K562 (cell line): ENCODE measurements around the gene SND1. TPM values are rescaled to one million over a fixed set of nuclear protein-coding genes. Genes with fewer than 3 reads are reported as not detected.

Experiments used
- ATAC-seq: fragments of 200-7000 bp; cut with Tn5 transposase; 3 replicates; pipeline ENCODE4 v1.9.1; 2020; ENCODE audit warnings: moderate library complexity
- BruUV-seq: library from RNA; stranded (reverse); fragments of 400-500 nt; replicated peaks from 2 replicates; lab custom pipeline; 2021; lab: Mats Ljungman, UMichigan
- CTCF ChIA-PET: fragments of 300-600 bp; formaldehyde crosslinking; extraction: SDS; loops from one replicate; lab custom pipeline; 2021; ENCODE audit warnings: low intra/inter-chr PET ratio; lab: Yijun Ruan, JAX
- POLR2A ChIA-PET: fragments of 300-600, 350-650 bp; sonication (Branson Sonifier 250); formaldehyde crosslinking; extraction: SDS; loops from one replicate; lab custom pipeline; 2021; ENCODE audit warnings: antibody characterized with exemption, inconsistent platforms; lab: Yijun Ruan, JAX
- DNase-seq, 4 experiments: peaks; one replicate each; pipeline versions ENCODE4 v3.0.0 to v3.0.0-alpha.2; 2011 to 2018; ENCODE audit warnings: low spot score in 3 of 4, mixed read lengths in 3 of 4; ENCODE audit errors: extremely low read depth in 1 of 4
- FAIRE-seq: peaks from 2 replicates; lab custom pipeline; 2011; peaks lifted over from hg19 to GRCh38; lab: Jason Lieb, UNC
- H2AFZ ChIP-seq: 2 replicates; pipeline ENCODE4 v1.6.0; 2011; ENCODE audit warnings: low read depth, low read length, control low read depth, inconsistent platforms
- H3K27ac ChIP-seq: fragments of 200-600 bp; 3 replicates; pipeline ENCODE4 v1.8.0; 2011; ENCODE audit warnings: low read depth, mild to moderate bottlenecking, control low read depth, inconsistent platforms, low read length, moderate library complexity, mixed read lengths; ENCODE audit errors: extremely low read depth
- H3K27me3 ChIP-seq, 2 experiments: fragments of 300-600 bp in 1 of 2; 2 replicates in 1 of 2; 3 replicates in 1 of 2; pipeline versions ENCODE4 v1.6.0 to v1.8.0; 2011; ENCODE audit warnings: inconsistent platforms in 2 of 2, low read length in 2 of 2, mild to moderate bottlenecking in 1 of 2, mixed read lengths in 1 of 2, moderate library complexity in 1 of 2; ENCODE audit not compliant: control insufficient read depth in 2 of 2, insufficient read depth in 2 of 2
- H3K36me3 ChIP-seq: fragments of 300-600 bp; 3 replicates; pipeline ENCODE4 v1.8.0; 2011; ENCODE audit warnings: mild to moderate bottlenecking, low read length, inconsistent platforms; ENCODE audit not compliant: control insufficient read depth, insufficient read depth
- H3K4me1 ChIP-seq, 2 experiments: fragments of 200-600 bp in 1 of 2; replicated peaks in 1 of 2; 2 replicates in 1 of 2; 3 replicates in 1 of 2; pipeline versions ENCODE4 v1.5.1 to v1.8.0; 2011; ENCODE audit warnings: inconsistent platforms in 2 of 2, low read length in 2 of 2, mild to moderate bottlenecking in 1 of 2, mixed read lengths in 1 of 2, moderate library complexity in 1 of 2; ENCODE audit not compliant: control insufficient read depth in 2 of 2, insufficient read depth in 2 of 2
- H3K4me2 ChIP-seq: 2 replicates; pipeline ENCODE4 v1.6.1; 2011; ENCODE audit warnings: low read length, control low read depth, inconsistent platforms, mixed read lengths; ENCODE audit not compliant: insufficient read depth
- H3K4me3 ChIP-seq: fragments of 200-600 bp; sonication (generic), shearing (Covaris generic); 2 replicates; pipeline ENCODE4 v1.5.1; 2016; ENCODE audit warnings: control low read depth, inconsistent platforms
- H3K79me2 ChIP-seq: fragments of 200-600 bp; 3 replicates; pipeline ENCODE4 v1.8.0; 2011; ENCODE audit warnings: low read length, inconsistent platforms; ENCODE audit not compliant: control insufficient read depth, insufficient read depth
- H3K9ac ChIP-seq, 2 experiments: 2 replicates each; pipeline versions ENCODE4 v1.6.0 to v1.6.1; 2011; ENCODE audit warnings: low read depth in 2 of 2, low read length in 2 of 2, control low read depth in 1 of 2, inconsistent platforms in 1 of 2, mild to moderate bottlenecking in 1 of 2, mixed read lengths in 1 of 2; ENCODE audit not compliant: insufficient read depth in 1 of 2
- H3K9me1 ChIP-seq: one replicate; pipeline ENCODE4 v1.6.0; 2011; ENCODE audit warnings: inconsistent platforms, mild to moderate bottlenecking, low read length, moderate library complexity; ENCODE audit not compliant: control insufficient read depth, insufficient read depth
- H3K9me3 ChIP-seq: replicated peaks from 2 replicates; pipeline ENCODE4 v1.5.1; 2011; ENCODE audit warnings: low read depth, low read length, inconsistent platforms; ENCODE audit not compliant: control insufficient read depth, insufficient read depth
- H4K20me1 ChIP-seq: replicated peaks from 2 replicates; pipeline ENCODE4 v1.6.1; 2011; ENCODE audit warnings: low read length, inconsistent platforms, mixed read lengths; ENCODE audit not compliant: control insufficient read depth, insufficient read depth
- CEBPG ChIP-seq, 3 experiments: fragments of 200-800 bp in 1 of 3; sonication (Bioruptor generic) in 1 of 3; sonication (generic) in 1 of 3; formaldehyde crosslinking in 1 of 3; IDR thresholded peaks in 2 of 3; conservative IDR thresholded peaks in 1 of 3; 2 replicates each; pipeline versions ENCODE4 v1.6.1 to v1.8.0; 2016 to 2022; ENCODE audit warnings: missing compliant biosample characterization in 2 of 3, missing genetic modification characterization in 2 of 3, mild to moderate bottlenecking in 1 of 3, missing genetic modification reagents in 1 of 3
- CTBP1 ChIP-seq: fragments of 450-650 bp; IDR thresholded peaks from 2 replicates; pipeline ENCODE4 v1.6.1; 2016; ENCODE audit warnings: borderline replicate concordance
- CXXC5 ChIP-seq: fragments of 250-450 bp; sonication (Bioruptor Pico); IDR thresholded peaks from 2 replicates; pipeline ENCODE4 v1.8.0; 2022; ENCODE audit warnings: inconsistent platforms, mild to moderate bottlenecking, moderate library complexity
- HEY1 ChIP-seq: fragments of 250-450 bp; sonication (Bioruptor Pico); IDR thresholded peaks from 2 replicates; pipeline ENCODE4 v1.5.0; 2020; ENCODE audit warnings: mild to moderate bottlenecking, moderate library complexity, borderline replicate concordance
- KDM2B ChIP-seq: fragments of 250-450 bp; sonication (Bioruptor Pico); IDR thresholded peaks from 2 replicates; pipeline ENCODE4 v1.8.0; 2021; ENCODE audit warnings: mild to moderate bottlenecking, moderate library complexity
- NCOA2 ChIP-seq, 2 experiments: fragments of 450-650 bp; IDR thresholded peaks; 2 replicates each; pipeline ENCODE4 v1.6.1; 2018; ENCODE audit warnings: mild to moderate bottlenecking in 2 of 2, moderate library complexity in 1 of 2; ENCODE audit not compliant: partially characterized antibody in 2 of 2
- NFE2 ChIP-seq: IDR thresholded peaks from 2 replicates; pipeline ENCODE4 v1.6.1; 2014; ENCODE audit warnings: antibody characterized with exemption, low read depth
- NFIC ChIP-seq: fragments of 450-650 bp; IDR thresholded peaks from 2 replicates; pipeline ENCODE4 v1.6.1; 2017; ENCODE audit warnings: mild to moderate bottlenecking, inconsistent platforms
- NFIX ChIP-seq: fragments of 250-450 bp; sonication (Bioruptor Pico); IDR thresholded peaks from 2 replicates; pipeline ENCODE4 v1.4.0; 2020; ENCODE audit warnings: low read depth, mild to moderate bottlenecking, moderate library complexity
- NR2C2 ChIP-seq, 2 experiments: fragments of 200-800 bp in 1 of 2; sonication (Bioruptor generic) in 1 of 2; sonication (generic) in 1 of 2; formaldehyde crosslinking in 1 of 2; IDR thresholded peaks; 2 replicates each; pipeline versions ENCODE4 v1.6.1 to v1.8.0; 2016 to 2022; ENCODE audit warnings: mild to moderate bottlenecking in 1 of 2, missing compliant biosample characterization in 1 of 2, missing genetic modification characterization in 1 of 2, missing genetic modification reagents in 1 of 2
- PCBP2 ChIP-seq: fragments of 200-400 bp; formaldehyde crosslinking; IDR thresholded peaks from 2 replicates; pipeline ENCODE4 v1.6.1; 2018; ENCODE audit warnings: low read length, low read depth, mild to moderate bottlenecking, moderate library complexity; ENCODE audit not compliant: poor library complexity, severe bottlenecking
- RCOR1 ChIP-seq, 2 experiments: IDR thresholded peaks; 2 replicates each; pipeline ENCODE4 v1.6.1; 2012; ENCODE audit warnings: low read depth in 2 of 2, low read length in 2 of 2, borderline replicate concordance in 1 of 2, improper control_type of control experiment in 1 of 2
- SAFB2 ChIP-seq: fragments of 200-400 bp; formaldehyde crosslinking; IDR thresholded peaks from 2 replicates; pipeline ENCODE4 v1.6.1; 2018; ENCODE audit warnings: borderline replicate concordance, low read length, low read depth, moderate library complexity; ENCODE audit not compliant: severe bottlenecking
- SRSF9 ChIP-seq: fragments of 200-400 bp; formaldehyde crosslinking; IDR thresholded peaks from 2 replicates; pipeline ENCODE4 v1.6.1; 2017; ENCODE audit warnings: low read depth, low read length, borderline replicate concordance
- TARDBP ChIP-seq: fragments of 450-650 bp; IDR thresholded peaks from 2 replicates; pipeline ENCODE4 v1.6.1; 2016
- ZKSCAN8 ChIP-seq: fragments of 200-800 bp; sonication (Bioruptor generic); IDR thresholded peaks from 2 replicates; pipeline ENCODE4 v1.6.1; 2016; ENCODE audit warnings: missing genetic modification characterization, missing compliant biosample characterization
- ZNF395 ChIP-seq: fragments of 200-800 bp; sonication (Bioruptor generic); IDR thresholded peaks from 2 replicates; pipeline ENCODE4 v1.6.1; 2017; ENCODE audit warnings: missing genetic modification characterization, missing compliant biosample characterization
- ZNF436 ChIP-seq: fragments of 250-450, 450-650 bp; sonication (Bioruptor Pico); formaldehyde crosslinking; IDR thresholded peaks from 2 replicates; pipeline ENCODE4 v1.7.0; 2020; ENCODE audit warnings: mild to moderate bottlenecking
- ZNF644 ChIP-seq: fragments of 200-800 bp; sonication (Bioruptor generic); IDR thresholded peaks from 2 replicates; pipeline ENCODE4 v1.6.1; 2016; ENCODE audit warnings: low read depth, missing genetic modification characterization, missing compliant biosample characterization
- ZNF717 ChIP-seq: fragments of 250-450 bp; sonication (Bioruptor Pico); IDR thresholded peaks from 2 replicates; pipeline ENCODE4 v1.5.0; 2021
- WGBS: fragments of 100-300 bp; shearing (Covaris generic); methylation state at CpG from one replicate; pipeline ENCODE4 v1.1.6; 2016; ENCODE audit warnings: low coverage, mixed read lengths; ENCODE audit not compliant: insufficient coverage; ENCODE audit errors: missing lambda C conversion rate; 5-methylcytosine and 5-hydroxymethylcytosine counted together
- in situ Hi-C: fragments of 300-500 bp; cut with MboI; formaldehyde crosslinking; loops from 4 replicates; pipeline ENCODE4 v1.15.0; 2018; ENCODE audit warnings: inconsistent platforms, mixed read lengths
- intact Hi-C: fragments of 100-400 bp; cut with micrococcal nuclease; formaldehyde crosslinking; loops from 2 replicates; pipeline ENCODE4 v1.14.2; 2022
- polyA plus RNA-seq, 8 experiments: library from polyadenylated mRNA; depleted of rRNA in 4 of 8; stranded (reverse) in 5 of 8; unstranded in 3 of 8; fragments of >200 nt; fragmentation: Nextera tagmentation in 2 of 8; fragmentation: Illumina TruSeq in 1 of 8; extraction: Ambion mirVana in 2 of 8; extraction: Trizol in 1 of 8; gene quantifications; 2 replicates each; pipeline versions ENCODE4 v1.2.1 to v1.2.3, GENCODE V29; 2011 to 2014; ENCODE audit warnings: inconsistent platforms in 1 of 8, missing spikeins in 1 of 8
- total RNA-seq, 7 experiments: library from RNA; depleted of rRNA in 6 of 7; stranded (reverse); fragments of >200 nt in 6 of 7; fragmentation: Illumina TruSeq in 2 of 7; extraction: Trizol in 2 of 7; gene quantifications; 2 replicates each; pipeline versions ENCODE4 v1.2.1 to v1.2.3, GENCODE V29; 2011 to 2021; ENCODE audit warnings: low replicate concordance in 1 of 7
- TF ChIP-seq, protein P1 (sequence below): sonication (generic); formaldehyde crosslinking; IDR thresholded peaks from 2 replicates; pipeline ENCODE4 v1.8.1; 2022; ENCODE audit warnings: missing genetic modification reagents

Gene SND1
- total and polyA plus RNA-seq, 9 of the 15 experiments (the other 6 are each of a cell fraction or from before 2014, with no cell fraction given): 46.5 to 307 (median 191) TPM

DNA sequence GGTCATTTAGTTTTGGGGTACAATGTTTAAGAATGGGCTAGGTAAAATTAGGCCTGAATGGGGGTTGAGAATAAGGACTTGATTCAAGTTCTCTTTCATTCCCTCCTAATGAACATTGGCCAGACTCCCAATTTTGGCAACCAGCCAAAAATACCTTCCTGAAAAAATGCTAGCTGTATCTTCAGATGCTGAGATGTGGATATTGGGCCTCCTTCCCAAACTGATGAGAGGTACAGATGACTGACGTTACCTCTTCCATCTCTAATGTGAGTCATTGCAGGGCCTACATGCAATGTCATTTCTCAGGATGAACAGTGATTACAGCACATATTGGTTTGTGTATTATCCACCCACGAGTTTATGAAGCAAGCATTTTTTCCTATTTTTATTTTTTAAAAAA is 151.6 kb downstream of the SND1 start:
- Histone ChIP-seq H3K4me1 (peaks cover 5 to 12% of the 10 kb centered on the region in 2 experiments; a peak in 3 of 5 replicates), H3K27ac (no peak overlapping the region), H3K9me1 (peaks cover 4% of the 10 kb centered on the region), H3K9me3 (no peaks in the 10 kb centered on the region), H3K4me3 (no peak overlapping the region), H4K20me1 (peaks cover 4% of the 10 kb centered on the region; the same call in 1 of the 2 replicates), H3K9ac (no peak overlapping the region), H3K27me3 (no peaks in the 10 kb centered on the region), H3K79me2 (peaks cover 65% of the 10 kb centered on the region), H3K4me2 (no peak overlapping the region), H3K36me3 (peaks cover 48% of the 10 kb centered on the region), H2AFZ (no peak overlapping the region)
- CTCF ChIA-PET: no interaction called here
- ATAC-seq (no peak), FAIRE-seq (no peak), DNase-seq (peak in 3 of 4 experiments; percentile 24 to 50 (median 47))
- BruUV-seq: no TSS peak
- POLR2A ChIA-PET: interaction anchor here (0.7 to 2.3 kb wide), 5 partner anchors 10 to 1425 kb away, joined by 3 to 10 read pairs (median 5); no protein-coding TSS in a partner anchor
- WGBS: 41% methylated on average over 2 of the region's 2 CpGs
- in situ Hi-C loops (no loop called here), intact Hi-C loops (no loop called here)
- TF ChIP-seq CXXC5 (CRISPR knock-in tag) (no peak), SAFB2 (no peak), KDM2B (CRISPR knock-in tag) (no peak), CTBP1 (peak; percentile 57), NFE2 (peak; percentile 11; the same call in 1 of the 2 replicates), RCOR1 (IDR thresholded peaks at IDR 0.05; ENCODE audit: borderline replicate concordance in 1 of 2, low read depth in 2 of 2, low read length in 2 of 2) (0 out of 4 replicates have a peak, but pooled peaks of 1 of the 2 experiments have one; percentile 7), CEBPG (CRISPR knock-in tag; IDR thresholded peaks at IDR 0.05) (no peak), CEBPG (tag; conservative IDR thresholded peaks at IDR 0.05 in 1 of 2, IDR thresholded peaks at IDR 0.05 in 1 of 2) (0 out of 4 replicates have a peak, but pooled peaks of 1 of the 2 experiments have one; percentile 14), ZKSCAN8 (no peak), NFIX (CRISPR knock-in tag) (peak; percentile 100), TARDBP (no peak), SRSF9 (no peak), HEY1 (CRISPR knock-in tag) (no peak), ZNF644 (no peak), PCBP2 (no peak), NFIC (peak; percentile 100), ZNF717 (CRISPR knock-in tag) (no peak), ZNF436 (CRISPR knock-in tag) (no peak), NR2C2 (CRISPR knock-in tag; IDR thresholded peaks at IDR 0.05) (no peak), NR2C2 (tag; IDR thresholded peaks at IDR 0.05) (no peak), NCOA2 (IDR thresholded peaks at IDR 0.05; ENCODE audit: partially characterized antibody in 2 of 2) (peak in 1 of 2 experiments; percentile 54), ZNF395 (CRISPR knock-in tag) (no peak)
- TF ChIP-seq, protein P1, sequence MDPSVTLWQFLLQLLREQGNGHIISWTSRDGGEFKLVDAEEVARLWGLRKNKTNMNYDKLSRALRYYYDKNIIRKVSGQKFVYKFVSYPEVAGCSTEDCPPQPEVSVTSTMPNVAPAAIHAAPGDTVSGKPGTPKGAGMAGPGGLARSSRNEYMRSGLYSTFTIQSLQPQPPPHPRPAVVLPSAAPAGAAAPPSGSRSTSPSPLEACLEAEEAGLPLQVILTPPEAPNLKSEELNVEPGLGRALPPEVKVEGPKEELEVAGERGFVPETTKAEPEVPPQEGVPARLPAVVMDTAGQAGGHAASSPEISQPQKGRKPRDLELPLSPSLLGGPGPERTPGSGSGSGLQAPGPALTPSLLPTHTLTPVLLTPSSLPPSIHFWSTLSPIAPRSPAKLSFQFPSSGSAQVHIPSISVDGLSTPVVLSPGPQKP (CRISPR knock-in tag): no peak
